Activated gamma-delta T cell treated with Interleukin-2 at 50 U/mL for 16 hours (primary cell): ENCODE data around the gene STX8.

Experiments used
- DNase-seq: peaks from one replicate; pipeline ENCODE4 v3.0.0-alpha.2; 2020

STX8 gene

GRCh38 chr17:9236286-9237052 lies 339.2 kb downstream of the STX8 start:
- DNase-seq, result no peak

- DNase-seq, result no peak
Observed at GRCh38 chr17:9235346-9235745, 340.3 kb downstream of the STX8 start.

GRCh38 chr17:9234389-9234945 lies 341.2 kb downstream of the STX8 start:
- no peak for DNase-seq

GRCh38 chr17:9233761-9234160 lies 341.9 kb downstream of the STX8 start:
- DNase-seq, result no peak

GRCh38 chr17:9233271-9233599 lies 342.4 kb downstream of the STX8 start:
- no peak for DNase-seq

- DNase-seq, result no peak
Observed at GRCh38 chr17:9232591-9233270, 342.9 kb downstream of the STX8 start.

- DNase-seq, result no peak
Observed at GRCh38 chr17:9232155-9232475, 343.5 kb downstream of the STX8 start.

- DNase-seq, result no peak
Observed at GRCh38 chr17:9231449-9232154, 344.0 kb downstream of the STX8 start.

GRCh38 chr17:9230861-9231260 lies 344.8 kb downstream of the STX8 start:
- no peak for DNase-seq

- no peak for DNase-seq
Observed at GRCh38 chr17:9230346-9230745, 345.3 kb downstream of the STX8 start.

- DNase-seq, result no peak
Observed at GRCh38 chr17:9229826-9230201, 345.8 kb downstream of the STX8 start.

- DNase-seq, result no peak
Observed at GRCh38 chr17:9229160-9229825, 346.3 kb downstream of the STX8 start.

- no peak for DNase-seq
Observed at GRCh38 chr17:9228408-9229159, 347.0 kb downstream of the STX8 start.

GRCh38 chr17:9227819-9228407 lies 347.7 kb downstream of the STX8 start:
- DNase-seq, result no peak

GRCh38 chr17:9226794-9227135 lies 348.9 kb downstream of the STX8 start:
- DNase-seq, result no peak

GRCh38 chr17:9226130-9226793 lies 349.4 kb downstream of the STX8 start:
- no peak for DNase-seq

- no peak for DNase-seq
Observed at GRCh38 chr17:9225305-9226101, 350.1 kb downstream of the STX8 start.

GRCh38 chr17:9224485-9224884 lies 351.1 kb downstream of the STX8 start:
- no peak for DNase-seq

GRCh38 chr17:9223531-9223930 lies 352.1 kb downstream of the STX8 start:
- no peak for DNase-seq

- DNase-seq, result no peak
Observed at GRCh38 chr17:9221922-9222180, 353.8 kb downstream of the STX8 start.
